GM12891 (cell line): ENCODE results near the gene CNN2.

Experiments used
- POLR2A ChIP-seq: IDR thresholded peaks from 2 replicates; pipeline ENCODE4 v1.6.1; 2011; ENCODE audit warnings: low read depth, low read length, control low read depth
- TAF1 ChIP-seq: IDR thresholded peaks from 2 replicates; pipeline ENCODE4 v1.6.1; 2011; ENCODE audit warnings: low read depth, low read length, control low read depth

- no peak for TF ChIP-seq TAF1
- no peak for TF ChIP-seq POLR2A
Observed at GRCh38 chr19:1070576-1070930, 44.1 kb downstream of the CNN2 start.
